Hematopoietic multipotent progenitor cell treated with erythropoietin and hydrocortisone succinate and interleukin-3 and kit ligand, for 6 days (in vitro differentiated cells): ENCODE measurements around the gene SULT4A1.
"Not testable (repeated sequence)": the region's sequence is repeated elsewhere in the genome, so short reads cannot be mapped to it uniquely, and the experiment has no call there.

Experiments
- DNase-seq: peaks from one replicate; pipeline ENCODE4 v3.0.0-alpha.2; 2015

SULT4A1 gene, protein sequence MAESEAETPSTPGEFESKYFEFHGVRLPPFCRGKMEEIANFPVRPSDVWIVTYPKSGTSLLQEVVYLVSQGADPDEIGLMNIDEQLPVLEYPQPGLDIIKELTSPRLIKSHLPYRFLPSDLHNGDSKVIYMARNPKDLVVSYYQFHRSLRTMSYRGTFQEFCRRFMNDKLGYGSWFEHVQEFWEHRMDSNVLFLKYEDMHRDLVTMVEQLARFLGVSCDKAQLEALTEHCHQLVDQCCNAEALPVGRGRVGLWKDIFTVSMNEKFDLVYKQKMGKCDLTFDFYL

DNA sequence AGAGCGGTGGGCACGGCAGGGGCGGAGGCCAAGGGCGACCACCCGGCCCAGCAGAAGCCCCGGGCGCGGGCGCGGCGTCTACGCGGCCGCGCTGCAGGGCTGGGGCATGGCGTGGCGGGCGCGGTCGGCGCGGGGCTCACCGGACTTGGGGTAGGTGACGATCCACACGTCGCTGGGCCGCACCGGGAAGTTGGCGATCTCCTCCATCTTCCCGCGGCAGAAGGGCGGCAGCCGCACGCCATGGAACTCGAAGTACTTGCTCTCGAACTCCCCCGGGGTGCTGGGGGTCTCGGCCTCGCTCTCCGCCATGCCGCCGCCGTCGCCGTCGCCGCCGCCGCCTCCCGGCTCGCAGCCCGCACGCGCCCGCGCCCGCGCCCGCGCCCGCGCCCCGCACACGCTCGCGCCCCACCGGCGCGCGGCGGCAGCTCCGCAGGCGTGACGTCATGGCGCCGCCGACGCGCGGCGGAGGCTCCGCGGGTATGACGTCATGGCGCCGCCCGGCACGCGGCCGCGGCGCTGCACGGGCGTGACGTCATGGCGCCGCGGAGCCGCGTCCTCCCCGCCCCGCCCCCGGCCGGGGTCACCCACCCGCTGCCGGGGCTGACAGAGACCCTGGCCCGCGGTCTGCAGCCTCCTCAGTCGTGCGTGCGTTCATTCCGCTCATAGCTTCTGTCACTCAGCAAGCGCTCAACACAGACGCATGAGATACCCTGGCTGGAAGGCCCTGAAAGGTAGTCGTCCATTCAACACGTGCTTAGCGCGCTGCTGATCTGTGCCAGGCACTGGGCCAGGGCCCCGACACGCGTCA is at the start of gene SULT4A1:
Gene SULT4A1 (minus strand): TSS at position 440 of the 808 bp plus-strand sequence. CDS start 131 bp downstream, at position 309.
- peak; percentile 8 for DNase-seq

DNA sequence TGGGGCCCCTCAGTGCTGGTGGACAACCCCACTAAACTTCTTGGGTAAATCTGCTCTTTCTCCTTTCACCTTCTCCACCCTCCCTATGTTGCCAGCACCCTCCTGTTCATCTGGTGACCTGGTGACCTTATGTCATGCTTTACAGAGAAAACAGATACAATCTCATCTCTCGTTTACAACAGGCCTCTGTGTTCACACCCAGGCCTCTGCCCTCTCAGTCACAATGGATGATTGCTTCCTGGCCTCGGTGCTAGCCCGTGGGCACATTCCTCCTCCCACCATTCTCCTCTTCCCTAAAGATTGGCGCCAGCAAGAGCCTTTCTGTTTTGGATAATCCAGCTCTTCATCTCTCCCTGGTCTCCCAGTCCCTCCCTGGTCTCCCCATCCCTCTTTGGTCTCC is 49.0 kb upstream of the SULT4A1 start:
- no peak for DNase-seq

DNA sequence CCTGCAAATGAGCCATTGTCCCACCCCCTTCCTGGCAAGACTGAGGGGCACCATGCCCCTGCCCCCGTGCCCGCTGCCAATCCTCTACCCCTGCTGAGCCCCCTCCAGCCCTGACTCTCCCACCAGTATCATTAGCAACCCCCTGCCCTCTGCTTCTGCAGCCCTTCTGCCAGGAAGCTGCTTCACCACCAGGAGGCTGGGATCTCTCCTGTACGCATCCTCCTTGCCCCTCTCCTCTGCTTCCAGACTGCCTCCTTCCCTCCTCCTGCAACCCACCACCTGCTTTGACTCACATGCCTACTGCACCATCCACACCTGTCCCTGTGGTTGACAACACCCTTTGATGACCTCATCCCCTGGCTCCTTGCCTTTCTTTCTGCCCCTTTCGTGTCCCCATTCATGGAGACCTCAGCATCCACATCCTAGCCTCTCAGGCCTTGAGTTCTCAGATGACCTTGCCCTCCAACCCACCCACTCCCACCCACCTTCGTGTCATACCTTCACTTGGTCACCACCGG is 47.9 kb upstream of the SULT4A1 start:
- no peak for DNase-seq

DNA sequence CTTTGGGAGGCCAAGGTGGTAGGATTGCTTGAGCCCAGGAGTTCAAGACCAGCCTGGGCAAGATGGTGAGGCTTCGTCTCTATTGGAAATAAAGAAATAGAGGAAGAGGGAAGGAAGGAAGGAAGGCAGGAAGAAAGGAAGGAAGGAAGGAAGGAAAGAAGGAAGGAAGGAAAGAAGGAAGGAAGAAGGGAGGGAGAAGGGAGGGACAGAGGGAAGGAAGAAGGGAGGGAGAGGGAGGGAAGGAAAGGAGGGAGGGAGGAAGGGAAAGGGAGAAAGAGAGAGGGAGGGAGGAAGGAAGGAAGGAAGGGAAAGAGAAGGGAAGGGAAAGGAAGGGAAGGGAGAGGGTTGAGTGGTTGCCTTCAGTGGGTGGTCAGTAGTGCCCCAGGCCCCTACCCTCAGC is 47.4 kb upstream of the SULT4A1 start:
- no peak for DNase-seq

DNA sequence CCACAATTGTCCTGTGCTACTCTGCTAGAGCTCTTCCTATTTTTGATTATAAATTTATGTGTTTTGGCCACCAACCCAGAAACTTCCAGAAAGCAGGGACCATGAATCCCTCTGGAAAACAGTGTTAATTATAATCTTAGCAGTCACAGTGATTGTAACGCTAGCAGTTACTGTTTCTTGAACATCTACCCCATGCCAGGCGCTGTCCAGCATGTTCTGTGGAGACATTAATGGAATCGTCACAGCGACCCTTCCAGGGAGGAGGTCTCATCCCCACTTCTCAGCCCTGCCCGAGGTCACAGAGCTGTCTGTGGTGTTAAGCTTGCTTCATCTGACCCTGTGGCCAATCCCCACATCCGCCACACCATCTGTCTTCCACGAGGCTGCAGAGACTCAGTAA is 43.4 kb upstream of the SULT4A1 start:
- no peak for DNase-seq

DNA sequence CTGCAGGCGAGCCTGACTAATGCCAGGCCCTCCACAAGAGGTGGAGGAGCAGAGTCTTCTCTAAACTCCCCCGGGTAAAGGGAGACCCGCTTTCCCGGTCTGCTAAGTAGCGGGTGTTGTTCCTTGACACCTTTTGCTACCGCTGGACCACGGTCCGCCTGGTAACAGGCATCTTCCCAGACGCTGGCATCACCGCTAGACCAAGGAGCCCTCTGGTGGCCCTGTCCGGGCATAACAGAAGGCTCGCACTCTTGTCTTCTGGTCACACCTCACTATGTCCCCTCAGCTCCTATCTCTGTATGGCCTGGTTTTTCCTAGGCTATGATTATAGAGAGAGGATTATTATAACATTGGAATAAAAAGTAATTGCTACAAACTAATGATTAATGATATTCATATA is 42.1 kb upstream of the SULT4A1 start:
- not testable (repeated sequence) for DNase-seq

DNA sequence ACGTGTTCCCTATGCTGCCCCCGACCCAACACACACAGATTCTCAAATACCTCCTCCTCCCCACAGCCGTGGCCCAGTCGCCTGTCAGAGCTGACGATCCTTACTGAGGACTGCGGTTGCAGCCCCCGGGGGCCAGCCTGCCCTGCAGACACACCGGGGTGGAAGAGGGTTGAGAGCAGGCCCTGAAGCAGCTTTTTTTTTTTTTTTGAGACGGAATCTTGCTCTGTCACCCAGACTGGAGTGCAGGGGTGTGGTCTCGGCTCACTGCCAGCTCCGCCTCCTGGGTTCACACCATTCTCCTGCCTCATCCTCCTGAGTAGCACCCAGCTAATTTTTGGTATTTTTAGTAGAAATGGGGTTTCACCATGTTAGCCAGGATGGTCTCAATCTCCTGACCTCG is 40.7 kb upstream of the SULT4A1 start:
- DNase-seq = peak; percentile 19

DNA sequence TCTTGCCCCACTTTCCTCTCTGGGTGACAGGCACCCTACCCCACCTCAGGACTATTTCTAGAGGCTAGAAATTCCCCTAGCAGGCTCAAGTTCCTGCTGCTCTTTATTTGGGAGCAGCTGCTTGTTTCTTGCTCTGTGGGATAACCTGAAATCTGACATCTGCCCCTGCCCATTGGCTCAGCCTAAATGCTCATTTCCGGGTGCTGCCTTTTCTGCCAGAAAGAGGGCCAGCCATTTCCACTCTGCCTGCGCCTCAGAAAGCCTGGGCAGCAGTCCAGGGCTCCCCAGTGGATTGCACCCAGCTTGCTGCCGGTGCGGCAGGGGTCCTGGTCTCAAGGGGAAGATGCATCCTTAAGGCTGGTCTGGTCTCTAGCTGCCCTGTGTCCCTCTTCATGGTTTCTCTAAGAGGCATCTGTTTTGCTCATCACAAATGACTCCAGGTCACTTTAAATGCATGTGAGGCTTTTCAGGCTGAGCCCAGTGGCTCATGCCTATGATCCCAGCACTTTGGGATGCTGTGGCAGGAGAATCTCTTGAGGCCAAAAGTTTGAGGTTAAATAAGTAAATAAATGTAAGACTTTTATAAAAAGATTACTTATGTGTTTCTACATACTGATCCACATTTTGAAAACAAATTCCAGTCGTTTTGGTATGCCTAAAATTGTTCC is 39.8 kb upstream of the SULT4A1 start:
- DNase-seq = no peak

DNA sequence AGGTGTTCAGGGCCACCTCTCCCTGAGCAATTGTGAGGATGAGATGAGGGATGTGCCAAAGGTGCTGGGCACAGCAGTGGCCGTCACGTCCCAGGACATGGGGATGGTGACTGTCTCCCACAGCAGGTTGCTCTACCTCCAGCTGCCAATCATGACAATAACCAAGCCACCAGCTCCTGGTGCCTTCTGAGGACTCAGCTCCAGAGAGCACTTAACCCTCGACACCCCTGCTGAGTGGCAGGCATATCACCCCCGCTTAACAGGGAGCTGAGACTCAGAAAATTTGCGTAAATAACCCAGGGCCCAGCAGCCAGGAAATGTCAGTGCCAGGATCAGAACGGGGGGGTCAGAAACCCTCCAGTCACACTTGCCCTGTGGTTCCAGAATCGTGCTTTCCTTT is 37.9 kb upstream of the SULT4A1 start:
- no peak for DNase-seq

DNA sequence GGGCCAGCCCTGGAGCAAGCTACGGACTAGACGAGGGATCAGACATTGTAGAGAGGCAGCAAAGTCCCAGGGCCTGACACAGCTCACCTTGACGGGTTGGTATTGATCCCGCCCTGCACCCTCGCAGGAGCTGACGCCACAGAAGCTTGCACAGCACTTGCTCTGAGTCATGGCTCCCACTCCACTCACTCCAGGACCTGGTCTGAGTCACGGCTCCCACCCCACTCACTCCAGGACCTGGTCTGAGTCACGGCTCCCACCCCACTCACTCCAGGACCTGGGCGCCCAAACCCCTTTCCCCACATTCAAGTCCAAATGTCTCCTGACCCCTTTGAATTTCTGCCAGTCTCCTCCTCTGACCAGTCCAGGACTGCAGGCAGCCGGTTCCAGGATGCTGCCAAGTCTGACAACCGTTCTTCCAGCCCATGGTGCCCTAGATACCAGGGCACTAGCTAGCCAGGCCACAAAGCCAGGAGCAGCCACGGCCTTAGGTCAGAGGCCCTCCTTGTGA is 35.5 kb upstream of the SULT4A1 start:
- DNase-seq = no peak

DNA sequence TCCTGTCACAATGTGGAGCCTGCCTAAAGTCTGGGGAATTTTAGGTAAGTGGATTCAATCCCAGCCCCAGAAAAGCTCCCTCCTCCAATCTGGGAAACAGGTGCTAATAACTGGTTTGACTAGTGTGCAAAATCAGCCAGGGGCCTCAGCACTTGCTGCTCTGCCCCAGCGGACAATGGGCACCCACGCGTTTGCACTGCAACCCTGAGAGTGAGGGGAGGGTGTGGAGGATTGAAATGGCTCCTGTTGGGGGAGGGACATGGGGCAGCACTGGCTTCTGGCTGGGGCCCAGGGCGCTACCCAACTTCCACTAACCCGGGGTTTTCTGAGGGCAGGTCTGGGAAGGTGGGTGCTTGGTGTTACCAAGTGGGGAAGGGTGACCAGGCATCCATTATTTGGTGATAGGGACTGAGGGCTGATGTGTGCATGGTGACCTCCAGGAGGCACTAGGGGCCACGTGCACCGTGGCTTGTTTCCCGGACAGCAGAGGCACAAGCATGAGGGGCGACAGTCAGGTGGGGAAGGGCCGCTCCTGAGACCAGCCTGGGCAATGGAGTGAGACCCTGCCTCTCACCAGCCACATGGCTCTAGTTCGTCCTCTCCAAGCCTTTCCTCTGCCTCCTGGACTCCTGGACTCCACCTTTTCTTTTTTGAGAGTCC is 33.8 kb upstream of the SULT4A1 start:
- DNase-seq = no peak

DNA sequence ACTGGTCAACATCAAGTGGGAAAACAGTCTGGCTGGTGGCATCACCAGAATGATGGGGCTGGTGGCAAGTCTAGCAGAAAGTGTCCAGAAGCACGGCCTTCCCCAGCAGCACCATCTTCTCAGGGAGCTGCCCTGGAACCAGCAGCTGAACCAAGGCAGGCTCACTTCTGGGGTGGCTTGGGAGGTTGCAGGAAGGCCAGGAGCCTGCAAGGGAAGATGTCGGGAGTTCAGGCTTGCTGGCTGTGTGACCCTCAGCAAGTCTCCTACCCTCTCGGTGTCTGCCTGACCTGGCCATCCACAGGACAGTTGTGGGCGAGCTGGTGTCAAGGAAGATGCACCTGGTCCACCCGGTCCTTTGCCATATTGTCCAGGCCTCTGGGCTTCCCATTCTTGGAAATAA is 31.8 kb upstream of the SULT4A1 start:
- DNase-seq = no peak

DNA sequence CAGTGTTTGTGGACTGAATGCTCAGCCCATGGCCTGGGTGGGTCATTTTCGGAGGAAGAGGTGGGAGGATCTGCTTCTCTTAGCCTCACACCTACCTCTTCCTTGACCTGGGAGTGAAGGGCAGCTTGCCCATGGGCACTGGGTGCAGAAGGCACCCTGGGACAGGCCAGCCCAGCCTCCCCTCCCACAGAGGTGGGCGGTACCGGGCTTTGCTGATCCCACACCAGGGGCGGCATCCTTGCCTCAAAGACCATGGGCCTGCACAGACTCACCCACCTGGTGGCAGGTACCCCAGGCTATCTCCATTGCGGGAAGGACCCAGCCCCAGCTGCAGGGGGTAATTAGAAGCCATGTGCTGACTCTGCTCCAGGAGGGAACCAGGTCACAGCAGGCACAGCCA is 31.0 kb upstream of the SULT4A1 start:
- no peak for DNase-seq

DNA sequence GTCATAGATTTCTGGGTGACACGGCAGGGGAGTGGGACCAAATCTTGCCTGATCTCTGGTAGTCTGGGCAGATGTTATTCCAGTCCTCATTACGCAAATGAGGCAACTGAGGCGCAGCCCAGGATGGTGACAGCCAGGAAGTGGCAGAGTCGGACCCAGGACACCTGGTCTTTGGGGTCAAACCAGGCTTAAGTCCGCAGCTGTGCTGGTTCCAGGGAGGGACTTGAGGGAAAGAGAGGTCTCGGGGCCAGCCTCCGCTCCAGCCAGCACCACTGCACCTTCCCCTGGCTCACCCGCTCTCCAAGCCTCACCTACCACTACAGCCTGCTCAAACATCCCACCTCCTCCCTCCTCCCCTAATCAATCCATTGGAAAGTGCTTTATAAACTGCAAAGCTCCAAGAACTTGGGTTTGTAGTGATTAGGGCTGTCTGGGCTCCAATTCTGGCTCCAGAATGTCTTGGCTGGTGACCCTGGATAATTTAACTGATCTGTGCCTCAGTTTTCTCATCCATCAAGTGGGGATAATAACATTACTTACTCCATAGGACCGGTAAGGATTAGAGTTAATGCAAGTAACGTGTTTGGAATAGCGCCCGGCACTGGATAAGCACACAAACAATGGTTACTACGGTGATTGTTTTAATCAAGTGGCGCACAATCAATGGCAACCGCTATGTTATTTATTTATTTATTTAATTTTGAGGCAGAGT is 30.0 kb upstream of the SULT4A1 start:
- no peak for DNase-seq

DNA sequence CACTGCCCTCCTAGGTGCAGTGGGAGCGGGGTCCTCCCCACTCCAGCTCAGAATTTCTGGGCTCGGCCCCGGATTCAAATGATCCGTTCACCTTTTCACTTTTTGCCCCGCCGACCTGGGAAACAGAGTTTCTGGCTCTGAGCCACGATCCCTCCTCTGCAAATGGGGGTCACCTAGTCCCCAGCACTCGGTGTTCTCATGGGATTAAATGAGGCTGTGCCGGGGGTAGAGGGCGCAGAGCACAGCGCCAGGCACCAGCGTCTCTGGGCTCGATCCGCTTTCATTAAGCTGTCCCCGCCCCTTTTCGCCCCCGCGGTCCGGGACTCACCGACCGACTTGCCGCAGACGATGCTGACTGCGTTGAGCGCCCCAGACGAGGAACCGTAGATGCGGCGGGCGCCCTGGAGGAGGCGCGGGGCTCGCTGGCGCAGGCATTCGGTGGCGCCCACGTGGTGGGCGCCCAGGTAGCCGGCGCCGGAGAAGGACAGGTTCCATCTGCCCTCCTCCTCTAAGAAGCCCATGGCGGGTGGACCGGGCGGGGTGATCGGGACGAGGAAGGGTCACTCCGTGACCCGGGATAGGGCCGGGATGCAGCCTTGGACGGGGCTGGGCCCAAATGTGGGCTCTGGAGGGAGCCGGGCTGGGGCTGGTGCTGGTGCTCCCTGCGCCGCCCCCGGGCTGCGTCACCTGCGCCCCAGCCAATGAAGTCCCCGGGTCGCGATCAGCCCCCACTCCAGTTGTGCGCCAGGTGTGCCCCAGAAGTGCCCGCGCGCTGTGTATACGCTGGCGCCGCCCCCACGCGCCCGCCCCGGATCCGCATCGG is 29.3 kb upstream of the SULT4A1 start, which contains the start of gene PNPLA5:
Gene PNPLA5 (minus strand): TSS at position 654 of the 823 bp plus-strand sequence. CDS start 133 bp downstream, at position 521.
- no peak for DNase-seq

DNA sequence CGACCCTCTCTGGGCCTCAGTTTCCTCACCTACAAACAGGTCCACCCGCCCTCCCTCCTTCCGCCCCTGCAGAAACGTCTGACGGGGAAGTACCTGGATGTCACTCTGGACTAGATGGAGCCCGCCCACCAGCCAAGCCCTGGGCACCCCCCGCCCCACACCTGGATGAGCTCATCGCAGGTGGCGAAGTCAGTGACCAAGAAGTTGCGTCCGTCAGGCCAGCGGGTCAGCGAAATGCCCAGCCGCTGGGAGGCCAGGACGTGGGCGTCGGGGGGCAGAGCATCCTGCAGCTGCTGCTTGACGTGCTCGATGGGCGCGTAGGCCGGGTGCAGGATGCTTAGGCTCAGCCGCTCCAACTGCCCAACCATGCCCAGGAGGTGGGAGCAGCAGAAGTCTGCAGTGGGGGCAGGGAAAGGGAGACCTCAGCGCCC is 28.6 kb upstream of the SULT4A1 start:
- DNase-seq = no peak

DNA sequence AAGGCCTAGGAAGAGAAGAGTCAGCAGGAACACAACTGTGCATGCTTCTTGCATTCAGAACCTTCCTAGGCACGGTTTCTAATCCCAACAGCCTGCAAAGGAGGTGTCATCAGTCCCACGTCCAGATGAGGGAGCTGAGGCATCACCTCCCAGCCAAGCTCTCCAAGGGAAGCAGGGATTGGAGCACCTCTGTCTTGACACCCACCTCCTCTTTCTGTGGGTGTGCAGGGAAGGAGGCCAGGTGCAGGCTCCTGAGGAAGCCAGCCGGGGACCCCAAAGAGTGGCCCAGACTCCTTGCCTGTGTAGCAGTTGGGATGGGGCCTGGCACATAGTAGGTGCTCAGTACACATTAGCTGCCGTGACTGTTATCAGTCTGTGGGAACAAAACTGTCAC is 27.5 kb upstream of the SULT4A1 start:
- no peak for DNase-seq

DNA sequence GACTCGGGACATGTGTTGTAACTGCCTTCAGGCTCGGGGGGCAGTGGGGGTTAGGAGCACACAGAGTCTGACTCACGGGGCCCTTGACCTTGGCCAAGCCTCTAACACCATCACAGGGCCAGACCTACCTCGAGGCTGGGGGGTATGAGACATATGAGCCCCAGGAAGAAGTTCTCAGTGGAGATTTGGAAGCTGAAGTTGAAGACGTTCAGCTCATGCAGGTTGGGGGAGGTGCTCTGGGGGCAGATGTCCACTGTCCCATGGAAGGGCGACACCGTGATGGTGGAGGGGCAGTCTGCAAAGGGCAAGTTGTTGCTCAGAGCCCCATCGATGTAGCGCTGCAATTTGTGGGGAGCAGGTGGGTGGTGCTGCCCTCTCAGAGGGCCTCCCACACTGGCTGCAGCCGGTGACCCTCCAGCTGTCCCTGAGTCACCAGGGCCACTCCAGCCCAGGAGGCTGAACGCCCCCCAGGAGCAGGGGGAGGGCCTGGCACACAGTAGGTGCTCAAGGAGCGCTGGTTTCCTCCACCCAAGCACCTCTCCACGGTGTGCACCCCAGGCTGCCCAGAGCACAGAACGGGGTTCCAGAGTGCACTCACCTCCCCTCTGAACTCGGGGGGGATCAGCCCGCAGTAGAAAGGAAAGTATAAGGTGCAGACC is 27.0 kb upstream of the SULT4A1 start:
- no peak for DNase-seq

DNA sequence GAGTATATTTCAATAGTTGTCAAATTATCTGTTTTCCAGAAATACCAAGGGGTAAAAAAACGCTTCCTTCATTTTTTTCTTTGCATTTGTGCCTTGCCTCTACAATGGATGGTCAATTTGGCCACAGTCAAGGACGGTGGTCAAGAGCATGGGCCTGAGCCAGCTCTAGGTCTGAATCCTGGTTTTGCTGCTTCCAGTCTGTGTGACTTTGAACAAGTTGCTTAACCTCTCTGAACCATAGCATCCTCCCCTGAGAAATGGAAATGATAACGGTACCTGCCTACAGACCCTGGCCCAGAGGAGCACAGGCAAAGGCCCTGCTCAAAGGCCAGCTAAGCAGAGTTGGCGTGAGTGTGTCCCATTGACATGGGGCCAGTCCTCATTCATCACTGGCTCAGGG is 26.4 kb upstream of the SULT4A1 start:
- DNase-seq = no peak

DNA sequence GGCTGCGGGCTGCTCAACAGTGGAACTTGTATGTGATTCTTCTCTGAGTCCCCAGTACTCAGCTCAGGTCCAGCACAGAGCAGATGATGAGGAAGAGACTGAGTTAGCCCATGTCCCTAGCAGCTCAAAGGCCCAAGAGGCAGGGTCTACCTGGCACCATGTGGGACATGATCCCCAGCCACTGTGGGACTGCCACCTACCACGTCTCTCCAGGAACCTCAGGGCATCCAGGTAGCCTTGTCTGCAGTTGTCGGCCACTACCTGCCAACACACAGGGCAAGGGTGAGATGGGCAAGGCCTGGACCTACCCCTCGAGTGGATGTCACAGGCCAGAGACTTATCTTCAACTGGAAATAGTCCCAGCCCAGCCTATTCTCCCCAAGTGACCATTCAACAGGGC is 25.1 kb upstream of the SULT4A1 start:
- DNase-seq = no peak

DNA sequence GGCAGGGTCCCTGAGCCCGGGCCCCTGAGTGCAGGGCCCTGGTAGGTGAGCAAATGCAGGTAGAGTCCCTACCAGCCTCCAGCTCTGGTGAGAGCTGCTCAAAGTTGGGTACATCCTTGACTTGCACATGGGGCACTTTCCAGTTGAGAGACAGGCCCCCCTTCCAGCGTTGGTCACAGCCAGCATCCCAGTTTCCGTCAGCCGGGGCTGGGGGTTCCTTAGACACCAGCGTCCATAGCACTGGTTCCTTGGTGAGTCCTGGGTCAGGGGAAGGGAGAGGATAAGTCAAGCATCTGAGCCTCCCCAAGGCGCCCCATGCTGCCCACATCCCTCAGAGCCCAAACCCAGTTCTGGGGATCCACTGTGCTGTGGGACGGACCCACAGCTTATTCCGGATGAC is 23.9 kb upstream of the SULT4A1 start:
- DNase-seq = no peak
